ENCODE data around the gene CD33.

CD33 gene

GRCh38 chr19:51258165-51259160 lies 33.6 kb downstream of the CD33 start:
- no peak for DNase-seq (ENCODE audit: low read depth in 2 of 2)

- peak; percentile 11 to 30 for DNase-seq (ENCODE audit: low read depth in 2 of 2)
These were observed 34.7 kb downstream of the CD33 start for GRCh38 chr19:51259348-51260245.

- no peak for DNase-seq (ENCODE audit: low read depth in 2 of 2)
These were observed 38.9 kb downstream of the CD33 start for GRCh38 chr19:51263808-51264207.

- DNase-seq (ENCODE audit: low read depth in 2 of 2): no peak
These were observed 46.2 kb downstream of the CD33 start for GRCh38 chr19:51271067-51271466.

GRCh38 chr19:51272183-51272810 lies 47.4 kb downstream of the CD33 start:
- DNase-seq (ENCODE audit: low read depth in 2 of 2): peak in 1 of 2 donors; percentile 6

GRCh38 chr19:51274049-51274770 lies 49.3 kb downstream of the CD33 start:
- DNase-seq (ENCODE audit: low read depth in 2 of 2): no peak

- no peak for DNase-seq (ENCODE audit: low read depth in 2 of 2)
These were observed 52.2 kb downstream of the CD33 start for GRCh38 chr19:51277112-51277511.

- DNase-seq (ENCODE audit: low read depth in 2 of 2): no peak
These were observed 57.5 kb downstream of the CD33 start for GRCh38 chr19:51282335-51282734.

- no peak for DNase-seq (ENCODE audit: low read depth in 2 of 2)
These were observed 60.8 kb downstream of the CD33 start for GRCh38 chr19:51285682-51286081.

All from stimulated activated CD4-positive, alpha-beta T cell treated with anti-CD3 and anti-CD28 coated beads, Interleukin-4, amount 100 ng/mL, for 48 hours (primary cell).